ENCODE results near the gene THSD7A. TPM values are rescaled to one million over a fixed set of nuclear protein-coding genes. Genes with fewer than 3 reads are reported as not detected.

THSD7A gene
- total and polyA plus RNA-seq, 2 of the 13 experiments (the other 11 are each of a cell fraction or from before 2014, with no cell fraction given): 0.01 to 0.07 TPM

DNA sequence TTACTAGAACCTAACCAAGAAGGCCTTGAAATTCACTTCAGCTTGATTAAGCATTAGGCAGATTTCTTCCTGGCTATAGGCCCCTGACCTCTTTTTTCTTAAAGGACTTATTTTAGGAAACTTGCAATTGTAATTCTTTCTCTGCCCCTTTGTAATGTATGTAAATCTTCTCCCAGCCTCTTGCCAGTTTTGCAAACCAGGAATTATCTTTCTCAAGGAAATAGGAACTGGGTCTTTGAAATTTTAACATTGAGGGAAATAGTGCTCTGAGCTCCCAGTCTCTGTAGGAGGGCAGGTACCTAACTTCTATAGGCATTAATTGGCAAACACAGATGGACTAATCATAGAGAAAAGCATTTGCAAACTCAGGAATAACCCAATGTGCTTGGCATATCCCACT, 342.7 kb downstream of the THSD7A start:
- CTCF ChIA-PET (ENCODE audit: low intra/inter-chr PET ratio, low total read pairs): no interaction called here
- ATAC-seq: no peak
- intact Hi-C loops (cut with micrococcal nuclease; ENCODE audit: unreplicated experiment): no loop called here
- Histone ChIP-seq H3K79me2 (ENCODE audit: insufficient read depth, low read length) (no peaks in the 10 kb centered on the region), H3K4me1 (ENCODE audit: insufficient read depth, low read length) (no peaks in the 10 kb centered on the region), H3K4me2 (ENCODE audit: low read depth, low read length) (no peak overlapping the region), H3K9me3 (ENCODE audit: low read length) (0 out of 2 replicates have a peak, but pooled peaks cover 4% of the 10 kb centered on the region), H3K27me3 (ENCODE audit: control insufficient read depth in 1 of 2, insufficient read depth in 2 of 2, low read length in 2 of 2) (no peaks in the 10 kb centered on the region), H3K27ac (ENCODE audit: extremely low read length, insufficient read depth, low read length) (no peak overlapping the region), H3K36me3 (replicated peaks in 1 of 2; ENCODE audit: control insufficient read depth in 1 of 2, insufficient read depth in 2 of 2, low read length in 2 of 2) (no peaks in the 10 kb centered on the region), H2AFZ (ENCODE audit: low read length) (no peak overlapping the region), H3K9ac (ENCODE audit: insufficient read depth, low read depth, low read length) (no peak overlapping the region), H4K20me1 (ENCODE audit: insufficient read depth, low read length) (no peaks in the 10 kb centered on the region), H3K4me3 (replicated peaks in 1 of 3; ENCODE audit: insufficient read depth in 1 of 3, low read depth in 2 of 3, low read length in 3 of 3) (no peak overlapping the region)
- POLR2A ChIA-PET: no interaction called here
- in situ Hi-C loops (cut with HindIII; ENCODE audit: extremely low pct_ligation_motif_present, low pct_unique_long_range_greater_than_20kb): no loop called here
- no peak for DNase-seq (ENCODE audit: low spot score)
- no peak for TF ChIP-seq GABPB1 (CRISPR knock-in tag; IDR thresholded peaks at IDR 0.05)
- no peak for FAIRE-seq
- no TSS peak for BruUV-seq (replicated peaks)

DNA sequence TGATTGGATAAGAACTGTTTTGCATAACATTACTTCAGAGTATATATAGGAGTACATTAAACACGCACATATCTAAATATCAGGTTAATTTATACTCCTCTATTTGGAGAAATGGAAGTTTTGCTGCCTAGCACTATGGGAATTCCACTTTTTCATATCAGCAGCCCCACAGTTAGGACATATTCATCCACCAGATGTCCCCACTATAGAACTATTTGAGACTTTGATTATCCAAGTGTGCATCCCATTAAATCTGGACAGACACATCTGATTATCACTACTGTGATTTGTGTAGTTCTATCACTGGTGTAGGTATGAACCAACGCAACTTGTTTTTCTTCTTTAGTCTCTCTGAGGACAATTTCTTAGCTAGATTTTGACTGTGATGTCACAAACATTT, 345.7 kb downstream of the THSD7A start:
- ATAC-seq (no peak), DNase-seq (ENCODE audit: low spot score) (no peak), FAIRE-seq (no peak)
- no peak overlapping the region for H3K4me2 ChIP-seq (ENCODE audit: low read depth, low read length)
- H2AFZ ChIP-seq (ENCODE audit: low read length): no peak overlapping the region
- no peak overlapping the region for H3K27ac ChIP-seq (ENCODE audit: extremely low read length, insufficient read depth, low read length)
- no peaks in the 10 kb centered on the region for H3K27me3 ChIP-seq (ENCODE audit: control insufficient read depth in 1 of 2, insufficient read depth in 2 of 2, low read length in 2 of 2)
- no peak overlapping the region for H3K9ac ChIP-seq (ENCODE audit: insufficient read depth, low read depth, low read length)
- no peaks in the 10 kb centered on the region for H3K36me3 ChIP-seq (replicated peaks in 1 of 2; ENCODE audit: control insufficient read depth in 1 of 2, insufficient read depth in 2 of 2, low read length in 2 of 2)
- POLR2A ChIA-PET: no interaction called here
- no peak overlapping the region for H3K4me3 ChIP-seq (replicated peaks in 1 of 3; ENCODE audit: insufficient read depth in 1 of 3, low read depth in 2 of 3, low read length in 3 of 3)
- CTCF ChIA-PET (ENCODE audit: low intra/inter-chr PET ratio, low total read pairs): no interaction called here
- no peaks in the 10 kb centered on the region for H3K9me3 ChIP-seq (ENCODE audit: low read length)
- H4K20me1 ChIP-seq (ENCODE audit: insufficient read depth, low read length): no peaks in the 10 kb centered on the region
- H3K79me2 ChIP-seq (ENCODE audit: insufficient read depth, low read length): no peaks in the 10 kb centered on the region
- BruUV-seq (replicated peaks): no TSS peak
- intact Hi-C loops (cut with micrococcal nuclease; ENCODE audit: unreplicated experiment): no loop called here
- no peaks in the 10 kb centered on the region for H3K4me1 ChIP-seq (ENCODE audit: insufficient read depth, low read length)
- 2% methylated on average over 2 of the region's 2 CpGs for WGBS (ENCODE audit: low lambda C conversion rate)
- in situ Hi-C loops (cut with HindIII; ENCODE audit: extremely low pct_ligation_motif_present, low pct_unique_long_range_greater_than_20kb): no loop called here
- TF ChIP-seq SETDB1 (CRISPR knock-in tag; IDR thresholded peaks at IDR 0.05; ENCODE audit: borderline replicate concordance): no peak
- no peak for TF ChIP-seq GZF1 (CRISPR knock-in tag; IDR thresholded peaks at IDR 0.05)
- TF ChIP-seq FOXK2 (IDR thresholded peaks at IDR 0.05): no peak
- TF ChIP-seq, protein P1, sequence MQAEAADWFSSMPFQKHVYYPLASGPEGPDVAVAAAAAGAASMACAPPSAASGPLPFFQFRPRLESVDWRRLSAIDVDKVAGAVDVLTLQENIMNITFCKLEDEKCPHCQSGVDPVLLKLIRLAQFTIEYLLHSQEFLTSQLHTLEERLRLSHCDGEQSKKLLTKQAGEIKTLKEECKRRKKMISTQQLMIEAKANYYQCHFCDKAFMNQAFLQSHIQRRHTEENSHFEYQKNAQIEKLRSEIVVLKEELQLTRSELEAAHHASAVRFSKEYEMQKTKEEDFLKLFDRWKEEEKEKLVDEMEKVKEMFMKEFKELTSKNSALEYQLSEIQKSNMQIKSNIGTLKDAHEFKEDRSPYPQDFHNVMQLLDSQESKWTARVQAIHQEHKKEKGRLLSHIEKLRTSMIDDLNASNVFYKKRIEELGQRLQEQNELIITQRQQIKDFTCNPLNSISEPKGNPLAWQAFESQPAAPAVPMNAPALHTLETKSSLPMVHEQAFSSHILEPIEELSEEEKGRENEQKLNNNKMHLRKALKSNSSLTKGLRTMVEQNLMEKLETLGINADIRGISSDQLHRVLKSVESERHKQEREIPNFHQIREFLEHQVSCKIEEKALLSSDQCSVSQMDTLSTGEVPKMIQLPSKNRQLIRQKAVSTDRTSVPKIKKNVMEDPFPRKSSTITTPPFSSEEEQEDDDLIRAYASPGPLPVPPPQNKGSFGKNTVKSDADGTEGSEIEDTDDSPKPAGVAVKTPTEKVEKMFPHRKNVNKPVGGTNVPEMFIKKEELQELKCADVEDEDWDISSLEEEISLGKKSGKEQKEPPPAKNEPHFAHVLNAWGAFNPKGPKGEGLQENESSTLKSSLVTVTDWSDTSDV (CRISPR knock-in tag; IDR thresholded peaks at IDR 0.05): no peak
- no peak for TF ChIP-seq MBNL3 (CRISPR knock-in tag; conservative IDR thresholded peaks at IDR 0.05)
- no peak for TF ChIP-seq ZNF501 (CRISPR knock-in tag; IDR thresholded peaks at IDR 0.05)
- no peak for TF ChIP-seq ZNF263 (CRISPR knock-in tag; IDR thresholded peaks at IDR 0.05)
- no peak for TF ChIP-seq XRCC5 (optimal IDR thresholded peaks at IDR 0.05; ENCODE audit: low read length)
- no peak for TF ChIP-seq REL (CRISPR knock-in tag; conservative IDR thresholded peaks at IDR 0.05)
- TF ChIP-seq KAT8 (CRISPR knock-in tag; IDR thresholded peaks at IDR 0.05): no peak
- TF ChIP-seq, protein P2, sequence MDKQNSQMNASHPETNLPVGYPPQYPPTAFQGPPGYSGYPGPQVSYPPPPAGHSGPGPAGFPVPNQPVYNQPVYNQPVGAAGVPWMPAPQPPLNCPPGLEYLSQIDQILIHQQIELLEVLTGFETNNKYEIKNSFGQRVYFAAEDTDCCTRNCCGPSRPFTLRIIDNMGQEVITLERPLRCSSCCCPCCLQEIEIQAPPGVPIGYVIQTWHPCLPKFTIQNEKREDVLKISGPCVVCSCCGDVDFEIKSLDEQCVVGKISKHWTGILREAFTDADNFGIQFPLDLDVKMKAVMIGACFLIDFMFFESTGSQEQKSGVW (CRISPR knock-in tag; IDR thresholded peaks at IDR 0.05; ENCODE audit: borderline replicate concordance): no peak
- TF ChIP-seq, protein P3, sequence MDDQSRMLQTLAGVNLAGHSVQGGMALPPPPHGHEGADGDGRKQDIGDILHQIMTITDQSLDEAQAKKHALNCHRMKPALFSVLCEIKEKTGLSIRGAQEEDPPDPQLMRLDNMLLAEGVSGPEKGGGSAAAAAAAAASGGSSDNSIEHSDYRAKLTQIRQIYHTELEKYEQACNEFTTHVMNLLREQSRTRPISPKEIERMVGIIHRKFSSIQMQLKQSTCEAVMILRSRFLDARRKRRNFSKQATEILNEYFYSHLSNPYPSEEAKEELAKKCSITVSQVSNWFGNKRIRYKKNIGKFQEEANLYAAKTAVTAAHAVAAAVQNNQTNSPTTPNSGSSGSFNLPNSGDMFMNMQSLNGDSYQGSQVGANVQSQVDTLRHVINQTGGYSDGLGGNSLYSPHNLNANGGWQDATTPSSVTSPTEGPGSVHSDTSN (CRISPR knock-in tag; IDR thresholded peaks at IDR 0.05; ENCODE audit: borderline replicate concordance): no peak
